HepG2 (cell line): ENCODE results near the gene CHD2. TPM values are rescaled to one million over a fixed set of nuclear protein-coding genes. Genes with fewer than 3 reads are reported as not detected.

Experiments
- ATAC-seq: fragments of 200-7000 bp; cut with Tn5 transposase; 3 replicates; pipeline ENCODE4 v1.9.1; 2020; ENCODE audit warnings: mild to moderate bottlenecking, moderate library complexity
- BruUV-seq: library from RNA; stranded (reverse); fragments of 400-500 nt; replicated peaks from 2 replicates; lab custom pipeline; 2021; lab: Mats Ljungman, UMichigan
- CTCF ChIA-PET: fragments of 300-600 bp; formaldehyde crosslinking; extraction: SDS; loops from one replicate; lab custom pipeline; 2021; ENCODE audit warnings: low total read pairs, inconsistent platforms, low intra/inter-chr PET ratio; lab: Yijun Ruan, JAX
- POLR2A ChIA-PET: fragments of 350-600 bp; sonication (Branson Sonifier 250); formaldehyde crosslinking; loops from one replicate; lab custom pipeline; 2020; ENCODE audit warnings: antibody characterized with exemption, inconsistent platforms; lab: Yijun Ruan, JAX
- DNase-seq: peaks from one replicate; pipeline ENCODE4 v3.0.0-alpha.2; 2015; ENCODE audit warnings: low spot score
- FAIRE-seq: peaks from 3 replicates; lab custom pipeline; 2011; peaks lifted over from hg19 to GRCh38; lab: Jason Lieb, UNC
- H2AFZ ChIP-seq: one replicate; pipeline ENCODE4 v1.6.1; 2011; ENCODE audit warnings: low read length, inconsistent platforms
- H3K27ac ChIP-seq: fragments of 300-600 bp; 3 replicates; pipeline ENCODE4 v1.8.0; 2011; ENCODE audit warnings: mixed run types, mild to moderate bottlenecking, mixed read lengths, low read length, inconsistent platforms; ENCODE audit not compliant: insufficient read depth; ENCODE audit errors: extremely low read length
- H3K27me3 ChIP-seq, 2 experiments: fragments of 200-600 bp in 1 of 2; 2 replicates in 1 of 2; 3 replicates in 1 of 2; pipeline versions ENCODE4 v1.6.0 to v1.8.0; 2011; ENCODE audit warnings: low read length in 2 of 2, mild to moderate bottlenecking in 2 of 2, moderate library complexity in 2 of 2, inconsistent platforms in 1 of 2; ENCODE audit not compliant: insufficient read depth in 2 of 2, control insufficient read depth in 1 of 2
- H3K36me3 ChIP-seq, 2 experiments: fragments of 200-600 bp in 1 of 2; replicated peaks in 1 of 2; 2 replicates in 1 of 2; 3 replicates in 1 of 2; pipeline versions ENCODE4 v1.5.1 to v1.8.0; 2011; ENCODE audit warnings: low read length in 2 of 2, inconsistent platforms in 1 of 2; ENCODE audit not compliant: insufficient read depth in 2 of 2, control insufficient read depth in 1 of 2
- H3K4me1 ChIP-seq: 2 replicates; pipeline ENCODE4 v1.5.1; 2012; ENCODE audit warnings: low read length, inconsistent platforms; ENCODE audit not compliant: insufficient read depth
- H3K4me2 ChIP-seq: 2 replicates; pipeline ENCODE4 v1.6.0; 2011; ENCODE audit warnings: low read depth, low read length, inconsistent platforms
- H3K4me3 ChIP-seq, 3 experiments: fragments of 200-600 bp in 1 of 3; sonication (generic), shearing (Covaris generic) in 1 of 3; replicated peaks in 1 of 3; 2 replicates each; pipeline ENCODE4 v1.5.1; 2011 to 2016; ENCODE audit warnings: low read length in 3 of 3, inconsistent platforms in 2 of 3, low read depth in 2 of 3, mild to moderate bottlenecking in 2 of 3, control low read depth in 1 of 3, mixed read lengths in 1 of 3; ENCODE audit not compliant: insufficient read depth in 1 of 3
- H3K79me2 ChIP-seq: one replicate; pipeline ENCODE4 v1.6.1; 2011; ENCODE audit warnings: low read length, inconsistent platforms; ENCODE audit not compliant: insufficient read depth
- H3K9ac ChIP-seq: 2 replicates; pipeline ENCODE4 v1.6.0; 2011; ENCODE audit warnings: mild to moderate bottlenecking, low read depth, low read length, inconsistent platforms; ENCODE audit not compliant: insufficient read depth
- H3K9me3 ChIP-seq: 2 replicates; pipeline ENCODE4 v1.5.1; 2012; ENCODE audit warnings: mild to moderate bottlenecking, low read length
- H4K20me1 ChIP-seq: 2 replicates; pipeline ENCODE4 v1.6.0; 2011; ENCODE audit warnings: inconsistent platforms, mild to moderate bottlenecking, low read length, moderate library complexity; ENCODE audit not compliant: insufficient read depth
- DNMT1 ChIP-seq: sonication (generic); formaldehyde crosslinking; IDR thresholded peaks from 2 replicates; pipeline ENCODE4 v1.5.1; 2020; ENCODE audit warnings: mild to moderate bottlenecking, missing genetic modification reagents
- FOXO1 ChIP-seq: sonication (generic); formaldehyde crosslinking; IDR thresholded peaks from 2 replicates; pipeline ENCODE4 v1.4.0; 2020; ENCODE audit warnings: missing genetic modification reagents
- FOXP4 ChIP-seq: sonication (generic); formaldehyde crosslinking; IDR thresholded peaks from 2 replicates; pipeline ENCODE4 v1.4.0; 2020; ENCODE audit warnings: missing genetic modification reagents
- PAF1 ChIP-seq: IDR thresholded peaks from 2 replicates; pipeline ENCODE4 v1.6.1; 2016; ENCODE audit warnings: missing genetic modification reagents, missing compliant biosample characterization
- PHB2 ChIP-seq: fragments of 450-650 bp; IDR thresholded peaks from 2 replicates; pipeline ENCODE4 v1.6.1; 2018; ENCODE audit not compliant: partially characterized antibody
- SNAI1 ChIP-seq: sonication (generic); formaldehyde crosslinking; IDR thresholded peaks from 2 replicates; pipeline ENCODE4 v1.5.0; 2020; ENCODE audit warnings: mild to moderate bottlenecking, missing genetic modification reagents, borderline replicate concordance
- SRSF1 ChIP-seq: fragments of 200-400 bp; formaldehyde crosslinking; optimal IDR thresholded peaks from 2 replicates; pipeline ENCODE3; 2017; ENCODE audit warnings: mild to moderate bottlenecking, low read depth, low read length, moderate library complexity
- TMF1 ChIP-seq: sonication (generic); formaldehyde crosslinking; IDR thresholded peaks from 2 replicates; pipeline ENCODE4 v1.8.1; 2022; ENCODE audit warnings: low read depth, missing genetic modification reagents
- XRCC5 ChIP-seq: fragments of 200-400 bp; formaldehyde crosslinking; optimal IDR thresholded peaks from 2 replicates; pipeline ENCODE3; 2017; ENCODE audit warnings: mild to moderate bottlenecking, low read length
- ZBTB38 ChIP-seq: sonication (generic); formaldehyde crosslinking; IDR thresholded peaks from 2 replicates; pipeline ENCODE4 v1.5.1; 2020; ENCODE audit warnings: mild to moderate bottlenecking, missing genetic modification reagents
- ZNF678 ChIP-seq: sonication (generic); formaldehyde crosslinking; IDR thresholded peaks from 2 replicates; pipeline ENCODE4 v1.4.0; 2020; ENCODE audit warnings: mild to moderate bottlenecking, missing genetic modification reagents
- ZNF777 ChIP-seq: sonication (generic); formaldehyde crosslinking; IDR thresholded peaks from 2 replicates; pipeline ENCODE4 v1.4.0; 2020; ENCODE audit warnings: missing genetic modification reagents
- WGBS: methylation state at CpG from one replicate; pipeline ENCODE4 v1.1.6; 2017; ENCODE audit warnings: low lambda C conversion rate; 5-methylcytosine and 5-hydroxymethylcytosine counted together
- in situ Hi-C: cut with HindIII; loops from 2 replicates; pipeline ENCODE4 v1.10.0; 2017; ENCODE audit warnings: low pct_unique_long_range_greater_than_20kb; ENCODE audit not compliant: extremely low pct_ligation_motif_present
- intact Hi-C: fragments of 100-400 bp; cut with micrococcal nuclease; formaldehyde crosslinking; loops from one replicate; pipeline ENCODE4 v1.10.0; 2022; ENCODE audit not compliant: unreplicated experiment
- polyA plus RNA-seq, 8 experiments: library from polyadenylated mRNA; depleted of rRNA in 3 of 8; stranded (reverse) in 7 of 8; unstranded in 1 of 8; fragments of >200 nt; fragmentation: Illumina TruSeq in 4 of 8; extraction: Trizol in 4 of 8; gene quantifications; 2 replicates each; pipeline versions ENCODE4 v1.2.1 to v1.2.3, GENCODE V29; 2011 to 2016; ENCODE audit warnings: low read depth in 4 of 8, missing spikeins in 1 of 8, mixed read lengths in 1 of 8; ENCODE audit not compliant: insufficient read depth in 1 of 8
- total RNA-seq, 5 experiments: library from RNA; depleted of rRNA; stranded (reverse); fragments of >200 nt; fragmentation: Illumina TruSeq; extraction: Trizol; gene quantifications; 2 replicates each; pipeline ENCODE4 v1.2.3, GENCODE V29; 2016; ENCODE audit warnings: low read depth in 1 of 5

Gene CHD2
- total and polyA plus RNA-seq, 2 of the 13 experiments (the other 11 are each of a cell fraction or from before 2014, with no cell fraction given), result 54.0 to 54.1 TPM

- Histone ChIP-seq H3K4me3 (no peak overlapping the region), H3K27ac (no peak overlapping the region), H2AFZ (no peak overlapping the region), H3K79me2 (peaks cover 6% of the 10 kb centered on the region), H3K27me3 (no peaks in the 10 kb centered on the region), H3K9ac (no peak overlapping the region), H3K9me3 (no peaks in the 10 kb centered on the region)
- BruUV-seq, result no TSS peak
- TF ChIP-seq DNMT1 (no peak), ZNF777 (CRISPR knock-in tag) (no peak), SNAI1 (no peak), XRCC5 (no peak), TMF1 (CRISPR knock-in tag) (no peak), SRSF1 (no peak), PAF1 (CRISPR knock-in tag) (no peak), FOXO1 (CRISPR knock-in tag) (no peak), FOXP4 (CRISPR knock-in tag) (no peak), ZNF678 (CRISPR knock-in tag) (no peak), ZBTB38 (CRISPR knock-in tag) (no peak), PHB2 (no peak)
- TF ChIP-seq, all 625 proteins: peak for 0
- H3K36me3 ChIP-seq, result peaks cover 41 to 92% of the 10 kb centered on the region in 2 experiments
- 100% methylated on average over 6 of the region's 6 CpGs for WGBS
- peaks cover 6% of the 10 kb centered on the region for H4K20me1 ChIP-seq
- no peaks in the 10 kb centered on the region for H3K4me1 ChIP-seq
- FAIRE-seq (no peak), DNase-seq (no peak), ATAC-seq (no peak)
- intact Hi-C loops (no loop called here), in situ Hi-C loops (loop anchor here (25.0 kb wide), 1 partner anchor 230 kb away; no protein-coding TSS in a partner anchor)
- ChIA-PET CTCF (no interaction called here), POLR2A (no interaction called here)
- H3K4me2 ChIP-seq, result no peak overlapping the region
Measured at GRCh38 chr15:93017526-93017925, 117.4 kb downstream of the CHD2 start.
